GM18951 (cell line): Measurements from ENCODE around the gene SNX2.

Source experiments
- POLR2A ChIP-seq: IDR thresholded peaks from 4 replicates; pipeline ENCODE4 v1.6.1; 2011; ENCODE audit warnings: mild to moderate bottlenecking; ENCODE audit not compliant: insufficient read length, insufficient read depth; ENCODE audit errors: extremely low read depth
- in situ Hi-C: fragments of 300-500 bp; cut with MboI; formaldehyde crosslinking; loops from one replicate; pipeline ENCODE4 v1.12.0; 2022; ENCODE audit warnings: low sequenced_read_pairs, mixed read lengths, inconsistent platforms; ENCODE audit not compliant: unreplicated experiment

The SNX2 gene

DNA sequence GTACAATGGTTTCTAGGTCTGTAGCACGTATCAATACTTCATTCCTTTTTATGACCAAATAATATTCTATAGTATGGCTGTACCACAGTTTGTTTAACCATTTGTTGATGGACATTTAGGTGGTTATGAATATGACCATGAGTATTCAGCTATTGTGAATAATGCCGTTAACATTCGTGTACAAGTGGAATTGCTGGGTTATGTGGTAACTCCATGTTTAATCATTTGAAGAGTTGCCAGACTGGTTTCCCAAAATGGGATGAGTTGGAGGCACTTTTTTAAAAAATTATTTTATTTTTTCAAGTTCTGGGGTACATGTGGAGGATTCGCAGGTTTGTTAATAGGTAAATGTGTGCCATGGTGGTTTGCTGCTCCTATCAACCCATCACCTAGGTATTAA is 4.6 kb downstream of the SNX2 start:
- no peak for TF ChIP-seq POLR2A
- in situ Hi-C loops: no loop called here

- TF ChIP-seq POLR2A: no peak
- in situ Hi-C loops: no loop called here
Observed at GRCh38 chr5:122780296-122780695, 5.4 kb downstream of the SNX2 start.

- no peak for TF ChIP-seq POLR2A
- in situ Hi-C loops: no loop called here
Observed at GRCh38 chr5:122781465-122781864, 6.6 kb downstream of the SNX2 start.

DNA sequence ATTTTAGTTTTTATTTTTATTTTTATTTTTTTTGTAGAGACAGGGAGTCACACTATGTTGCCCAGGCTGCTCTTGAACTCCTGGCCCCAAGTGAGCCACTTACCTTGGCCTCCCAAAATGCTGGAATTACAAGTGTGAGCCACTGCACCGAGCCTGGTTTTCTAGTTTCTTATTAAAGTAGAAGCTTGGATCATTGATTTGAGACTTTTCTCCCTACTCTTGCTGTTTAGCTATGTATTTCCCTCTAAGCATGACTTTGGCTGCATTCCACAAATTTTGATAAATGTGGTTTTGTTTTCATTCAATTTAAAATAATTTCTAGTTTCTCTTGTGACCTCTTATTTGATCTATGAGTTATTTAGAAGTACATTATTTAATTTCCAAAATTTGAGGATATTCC is 10.4 kb downstream of the SNX2 start:
- no peak for TF ChIP-seq POLR2A
- in situ Hi-C loops: no loop called here

- in situ Hi-C loops: no loop called here
- no peak for TF ChIP-seq POLR2A
Observed at GRCh38 chr5:122788371-122788770, 13.5 kb downstream of the SNX2 start.

DNA sequence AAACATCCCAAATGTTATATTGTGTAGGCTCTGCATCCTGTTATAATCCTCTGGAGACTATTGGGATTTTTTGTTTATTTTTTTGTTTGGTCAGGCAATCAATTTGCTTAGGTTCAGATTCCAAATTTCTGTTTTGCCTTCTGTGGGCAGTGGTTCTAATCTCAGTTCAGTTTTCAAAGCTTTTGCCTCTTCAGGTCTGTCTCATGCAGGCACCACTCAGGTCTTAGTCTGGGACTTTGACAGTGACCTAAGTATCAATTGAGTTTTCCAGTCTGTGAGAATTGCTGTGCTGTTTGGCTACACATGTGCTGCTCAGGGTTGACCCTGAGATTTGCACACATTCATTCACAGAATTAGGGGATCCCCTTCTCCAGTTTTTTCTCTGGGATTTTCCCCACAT is 14.1 kb downstream of the SNX2 start:
- in situ Hi-C loops: no loop called here
- TF ChIP-seq POLR2A: no peak

DNA sequence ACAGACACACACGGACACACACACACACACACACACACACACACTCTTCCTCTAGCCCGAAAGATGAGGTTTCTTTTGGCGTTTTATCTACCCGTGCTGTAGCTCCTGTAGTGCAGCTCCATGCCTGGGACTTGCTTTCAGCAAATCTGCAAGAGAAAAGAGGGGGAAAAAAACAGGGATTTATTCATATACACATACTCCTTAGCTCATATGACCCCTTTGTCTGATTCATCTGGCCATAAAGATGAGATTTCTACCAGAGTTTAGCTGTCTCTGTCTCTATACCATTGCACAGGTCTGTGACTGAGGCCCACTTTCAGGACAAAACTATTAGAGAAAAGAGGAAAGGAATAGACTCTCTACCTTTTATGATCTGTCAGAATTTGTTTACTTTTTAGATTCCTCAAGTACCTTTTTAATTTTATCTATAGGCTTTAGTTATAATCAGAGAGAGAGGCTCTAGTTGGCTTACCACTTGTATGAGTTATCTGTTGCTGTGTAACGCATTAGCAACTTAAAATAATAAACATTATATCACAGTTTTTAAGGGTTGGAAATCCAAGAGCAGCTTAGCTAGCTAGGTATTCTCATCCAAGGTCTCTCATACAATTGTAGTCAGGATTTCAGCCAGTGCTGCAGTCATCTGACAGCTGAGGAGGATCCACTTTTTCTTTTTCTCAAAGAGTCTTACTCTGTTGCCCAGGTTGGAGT is 14.7 kb downstream of the SNX2 start:
- in situ Hi-C loops: no loop called here
- TF ChIP-seq POLR2A: no peak

- in situ Hi-C loops: no loop called here
Observed at GRCh38 chr5:122790354-122791103, 15.6 kb downstream of the SNX2 start.

GRCh38 chr5:122805481-122805880 is 30.6 kb downstream of the SNX2 start:
- TF ChIP-seq POLR2A: no peak
- in situ Hi-C loops: no loop called here

More at GRCh38 chr5:122790354-122791103, 15.6 kb downstream of the SNX2 start:
- no peak for TF ChIP-seq POLR2A

DNA sequence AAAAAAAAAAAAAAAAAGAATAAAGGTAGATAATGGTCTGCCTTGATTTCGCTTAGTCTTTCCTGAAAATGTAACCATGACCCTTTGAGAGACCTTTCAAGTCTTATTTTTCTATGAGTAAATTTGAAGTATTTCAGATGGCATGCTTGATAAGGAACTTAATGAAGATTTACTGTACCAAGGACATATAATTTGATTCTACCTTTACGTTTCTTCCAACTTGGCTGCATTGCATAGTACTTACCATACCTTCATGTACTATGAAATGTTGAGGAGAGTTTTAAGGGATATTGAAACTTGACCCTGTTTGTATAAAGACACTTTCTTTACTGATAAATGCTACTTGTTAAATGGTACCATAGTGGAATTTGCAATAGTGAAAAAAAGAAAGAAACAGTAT is 35.5 kb downstream of the SNX2 start:
- no peak for TF ChIP-seq POLR2A
- in situ Hi-C loops: no loop called here

- no peak for TF ChIP-seq POLR2A
- in situ Hi-C loops: no loop called here
Observed at GRCh38 chr5:122815218-122815767, 40.4 kb downstream of the SNX2 start.

DNA sequence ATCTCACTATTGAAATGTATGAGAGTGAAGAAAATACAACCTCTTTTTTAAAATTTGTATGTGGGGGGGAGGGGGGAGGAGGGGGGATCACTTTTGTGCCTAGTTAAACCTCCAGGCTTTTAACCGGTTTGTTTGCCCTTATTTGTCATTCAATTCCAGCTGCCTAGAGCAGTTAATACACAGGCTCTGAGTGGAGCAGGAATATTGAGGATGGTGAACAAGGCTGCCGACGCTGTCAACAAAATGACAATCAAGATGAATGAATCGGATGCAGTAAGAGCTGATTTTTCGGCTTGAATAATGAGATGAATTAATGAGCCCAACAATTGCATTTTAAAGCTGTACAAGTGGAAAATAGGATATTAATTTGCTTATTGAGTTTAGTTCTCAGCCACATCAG is 41.9 kb downstream of the SNX2 start:
- no peak for TF ChIP-seq POLR2A
- in situ Hi-C loops: no loop called here

DNA sequence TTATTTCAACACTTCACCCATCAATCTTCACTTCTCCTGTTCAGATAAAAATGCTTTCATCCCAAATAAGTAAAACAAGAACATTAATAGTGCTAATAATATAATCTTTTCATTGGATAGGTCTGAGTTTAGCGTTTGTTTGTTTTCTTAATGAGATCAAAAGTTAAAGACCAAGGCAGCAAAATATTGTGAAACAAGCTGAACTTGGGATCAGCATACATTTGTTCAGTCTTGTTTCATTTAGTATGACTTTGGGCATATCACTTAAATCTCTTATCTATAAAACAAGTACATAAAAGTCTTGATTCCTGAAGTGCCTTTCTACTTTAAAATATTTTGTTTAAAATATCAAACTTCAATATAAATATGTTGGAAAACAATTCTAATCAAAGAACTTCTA is 57.1 kb downstream of the SNX2 start:
- in situ Hi-C loops: no loop called here

GRCh38 chr5:122835681-122836080 is 60.8 kb downstream of the SNX2 start:
- TF ChIP-seq POLR2A: no peak
- in situ Hi-C loops: no loop called here

More for the DNA sequence above, 57.1 kb downstream of the SNX2 start:
- TF ChIP-seq POLR2A: no peak
